Stimulated activated CD8-positive, alpha-beta memory T cell treated with anti-CD3 and anti-CD28 coated beads, Interleukin-7, amount 100 ng/mL, for 4 hours (primary cell): Measurements from ENCODE around the gene PALM.
"Not testable (repeated sequence)": the region's sequence is repeated elsewhere in the genome, so short reads cannot be mapped to it uniquely, and the experiment has no call there.

ENCODE experiments used
- DNase-seq, 2 donors: peaks; one replicate each; pipeline ENCODE4 v3.0.0-alpha.2; 2020; ENCODE audit warnings: low read depth in 2 of 2

Gene PALM

DNA sequence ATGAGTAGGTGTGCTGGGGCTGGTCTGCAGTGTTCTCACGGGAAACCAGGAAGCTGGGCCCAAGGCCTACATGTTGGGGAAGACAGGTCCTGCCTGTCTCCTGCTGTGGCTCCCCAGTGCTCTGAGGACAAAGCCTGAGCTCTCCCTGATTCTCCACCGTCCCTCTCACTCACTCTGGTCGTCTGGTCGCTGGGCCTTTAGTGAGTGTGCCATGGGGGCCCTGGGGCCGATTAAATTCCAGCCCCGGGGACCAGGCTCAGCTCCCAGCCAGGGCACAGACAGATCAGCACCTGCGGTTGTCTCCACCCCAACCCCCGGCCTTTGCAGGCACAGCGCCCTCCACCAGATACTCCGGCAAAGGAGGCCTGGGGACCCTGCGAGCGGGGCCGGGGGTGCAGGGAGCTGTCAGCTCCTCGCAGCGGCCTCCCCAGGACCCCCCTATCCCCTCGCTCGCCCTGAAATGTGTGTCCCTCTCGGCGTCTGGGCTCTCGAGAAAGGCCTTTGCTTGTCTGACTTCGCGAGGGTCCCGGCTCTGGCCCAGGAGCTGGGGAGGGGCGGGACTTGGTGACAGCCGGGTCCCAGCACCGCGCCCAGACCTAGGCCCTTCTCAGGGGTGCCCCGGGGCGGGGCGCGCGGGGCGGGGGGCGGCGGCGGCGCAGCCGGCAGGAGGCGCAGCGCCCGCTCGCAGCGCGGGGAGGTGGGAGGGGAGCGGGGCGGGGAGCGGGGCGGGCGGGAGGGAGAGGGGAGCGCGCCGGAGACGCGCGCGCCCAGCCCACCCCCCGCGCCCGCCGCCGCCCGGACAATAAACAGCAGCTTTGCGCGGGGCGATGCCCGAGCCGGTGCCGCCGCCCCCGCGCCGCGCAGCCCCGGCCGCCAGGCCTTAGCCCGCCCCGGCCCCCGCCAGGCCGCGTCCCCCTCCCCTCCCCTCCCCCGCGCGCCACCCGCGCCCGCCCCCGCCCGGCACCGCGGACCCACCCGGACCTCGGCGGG, at the start of gene PALM:
Gene PALM (plus strand): TSS at position 782 of the 990 bp plus-strand sequence. CDS start 212 bp downstream, outside the sequence.
- DNase-seq = no peak

GRCh38 chr19:660793-661426, 47.8 kb upstream of the PALM start:
- no peak for DNase-seq

DNA sequence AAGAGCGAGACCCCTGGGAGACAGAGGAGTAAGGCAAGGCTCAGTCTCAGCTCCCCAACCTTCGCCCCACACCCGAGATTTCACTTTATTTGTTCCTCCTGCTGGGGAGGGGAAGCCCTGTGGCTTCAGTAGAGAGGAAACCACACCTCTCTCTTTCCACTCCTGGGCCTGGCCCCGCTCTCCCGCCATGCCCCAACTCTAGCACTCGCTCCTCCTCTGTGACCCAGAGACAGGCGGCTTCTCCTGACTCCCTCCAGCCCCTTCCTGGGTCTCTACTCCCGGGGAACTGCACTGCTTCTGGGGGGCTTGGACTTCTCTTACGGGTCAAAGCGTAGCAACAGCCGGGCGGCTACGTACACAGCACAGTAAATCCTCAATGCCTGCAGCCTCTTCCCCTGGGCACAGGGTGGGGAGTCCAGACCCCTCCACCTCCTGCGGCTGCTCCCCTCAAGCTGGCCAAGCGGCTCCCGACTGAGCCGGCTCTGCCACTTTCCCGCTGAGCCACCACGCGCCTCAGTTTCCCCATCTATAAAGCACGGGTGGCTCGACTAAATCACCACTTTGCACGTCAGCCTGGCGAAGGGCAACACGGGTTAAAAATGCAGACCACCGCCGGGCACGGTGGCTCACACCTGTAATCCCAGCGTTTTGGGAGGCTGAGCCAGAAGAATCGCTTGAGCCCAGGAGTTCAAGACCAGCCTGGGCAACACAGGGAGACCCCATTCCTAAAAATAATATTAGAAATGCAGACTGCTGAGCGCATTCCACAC, 47.1 kb upstream of the PALM start:
- peak; percentile 44 to 59 for DNase-seq

DNA sequence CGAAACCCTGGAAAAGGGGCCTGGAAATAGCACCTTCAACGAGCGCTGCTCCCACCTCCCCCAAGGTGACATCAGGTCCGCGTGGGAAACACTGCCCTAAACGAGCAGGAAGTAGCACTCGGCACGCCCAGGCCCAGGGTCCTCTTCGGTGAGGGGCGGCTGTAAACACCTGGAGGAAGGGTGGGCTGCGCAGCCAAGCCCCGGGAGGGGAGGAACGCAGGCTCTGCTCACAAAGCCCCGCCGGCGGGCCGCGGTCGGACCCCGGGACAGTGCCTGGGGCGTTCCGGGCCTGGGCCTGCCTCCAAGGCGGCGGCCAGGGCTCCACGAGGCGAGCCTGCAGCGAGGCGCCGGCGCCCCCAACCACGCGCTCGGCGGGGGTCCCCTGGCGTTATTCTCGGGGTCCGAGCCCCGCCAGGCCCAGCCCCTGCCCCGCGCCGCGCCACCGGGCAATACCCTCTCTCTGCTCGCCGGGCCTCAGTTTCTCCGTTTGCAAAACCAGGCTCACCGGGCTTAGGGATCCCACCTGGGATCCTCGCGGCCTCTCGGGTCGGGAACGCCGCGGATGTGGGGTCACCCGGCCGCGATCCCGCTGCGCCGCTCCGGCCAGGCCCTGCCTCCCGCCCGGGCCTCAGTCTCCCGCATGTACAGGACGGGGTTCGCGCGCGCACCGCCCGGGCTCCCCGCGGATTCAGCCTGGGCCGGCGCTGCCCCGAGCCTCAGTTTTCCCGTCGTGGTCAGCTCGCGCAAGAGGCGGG, 46.4 kb upstream of the PALM start:
- DNase-seq = peak; percentile 67 to 73

GRCh38 chr19:662962-663681, 45.6 kb upstream of the PALM start, which contains the start of gene RNF126:
Gene RNF126, minus strand, starts transcription at chr19:663214. Its CDS starts 93 bp downstream, at chr19:663121.
- peak; percentile 87 to 93 for DNase-seq

DNA sequence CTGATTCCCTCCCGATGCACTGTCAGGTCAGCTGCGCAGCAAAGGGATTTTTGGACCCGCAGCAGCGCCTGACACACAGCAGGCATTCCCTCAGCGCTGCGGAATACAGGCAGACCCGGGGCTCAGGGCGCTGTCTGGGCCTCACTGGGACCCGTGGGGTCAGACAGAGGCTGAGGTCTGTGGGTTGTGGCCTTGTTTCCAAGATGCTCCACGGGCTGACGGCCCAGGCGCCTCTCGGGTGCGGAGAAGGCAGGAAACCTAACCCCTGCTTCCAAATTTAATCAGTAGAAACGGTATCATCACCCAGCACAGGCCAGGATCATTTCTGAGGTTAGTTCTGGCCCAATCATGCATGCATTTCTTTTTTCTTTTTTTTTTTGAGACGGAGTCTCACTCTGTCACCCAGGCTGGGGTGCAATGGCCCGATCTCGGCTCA, 45.0 kb upstream of the PALM start:
- no peak for DNase-seq

GRCh38 chr19:664913-665443, 43.8 kb upstream of the PALM start:
- peak; percentile 61 to 65 for DNase-seq

GRCh38 chr19:666985-667573, 41.7 kb upstream of the PALM start:
- DNase-seq = not testable (repeated sequence)

- not testable (repeated sequence) for DNase-seq
Observed at GRCh38 chr19:668675-669434, 39.9 kb upstream of the PALM start.

GRCh38 chr19:670609-671075, 38.1 kb upstream of the PALM start:
- no peak for DNase-seq

DNA sequence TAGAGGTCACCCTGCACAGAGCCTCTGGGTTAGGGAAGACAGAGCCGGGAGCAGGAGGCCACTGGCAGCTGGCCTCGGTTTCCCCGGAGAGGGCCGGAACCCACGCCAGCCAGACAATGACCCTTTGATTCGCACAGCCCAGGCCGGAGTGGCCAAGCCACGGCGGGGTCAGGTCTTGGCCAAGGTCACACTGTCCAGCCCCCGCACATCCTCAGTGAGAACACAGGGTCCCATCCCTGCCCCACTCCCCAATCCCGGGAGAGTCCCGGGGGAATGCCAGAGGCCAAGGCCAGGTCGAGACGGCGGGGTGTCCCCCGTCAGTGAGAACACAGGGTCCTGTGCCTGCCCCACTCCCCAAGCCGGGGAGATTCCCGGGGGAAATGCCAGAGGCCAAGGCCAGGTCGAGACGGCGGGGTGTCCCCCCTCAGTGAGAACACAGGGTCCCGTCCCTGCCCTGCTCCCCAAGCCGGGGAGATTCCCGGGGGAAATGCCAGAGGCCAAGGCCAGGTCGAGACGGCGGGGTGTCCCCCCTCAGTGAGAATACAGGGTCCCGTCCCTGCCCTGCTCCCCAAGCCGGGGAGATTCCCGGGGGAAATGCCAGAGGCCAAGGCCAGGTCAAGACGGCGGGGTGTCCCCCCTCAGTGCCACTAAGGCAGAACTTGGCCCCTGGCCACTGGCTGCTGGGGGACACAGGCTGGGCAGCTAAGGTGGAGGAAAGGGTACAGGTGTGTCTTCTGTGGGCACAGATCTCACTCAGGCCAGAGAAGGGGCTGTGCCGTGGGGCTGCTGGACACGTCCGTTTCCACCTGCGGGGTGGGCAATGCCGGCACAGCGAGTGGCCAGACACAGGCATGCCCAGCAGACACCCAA, 34.2 kb upstream of the PALM start:
- DNase-seq = no peak

- no peak for DNase-seq
Observed at GRCh38 chr19:676007-676338, 32.8 kb upstream of the PALM start.

- no peak for DNase-seq
Observed at GRCh38 chr19:676339-677105, 32.2 kb upstream of the PALM start, which contains the start of gene FSTL3. Gene FSTL3, plus strand, starts transcription at chr19:676392. Its CDS starts 32 bp downstream, at chr19:676424.

DNA sequence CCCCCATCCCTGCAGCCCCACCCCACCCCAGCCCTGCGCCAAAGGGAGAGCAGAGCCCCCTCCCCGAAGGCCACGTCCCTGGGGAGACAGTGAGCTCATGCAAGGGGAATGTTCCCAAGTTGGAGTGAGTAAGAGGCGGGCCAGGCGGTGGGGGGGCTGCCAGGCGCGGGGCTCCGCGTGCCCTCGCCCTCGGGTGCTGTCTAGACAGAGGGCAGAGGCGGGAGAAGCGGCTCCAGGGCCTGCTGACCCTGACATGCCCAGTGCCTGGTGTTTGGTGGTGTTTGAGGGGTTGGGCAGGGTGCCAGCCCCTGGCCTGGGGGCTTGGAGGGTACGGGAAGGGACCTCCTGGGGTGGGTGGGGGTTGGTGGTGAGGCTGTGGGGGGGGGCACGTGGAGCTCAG, 31.5 kb upstream of the PALM start:
- no peak for DNase-seq

DNA sequence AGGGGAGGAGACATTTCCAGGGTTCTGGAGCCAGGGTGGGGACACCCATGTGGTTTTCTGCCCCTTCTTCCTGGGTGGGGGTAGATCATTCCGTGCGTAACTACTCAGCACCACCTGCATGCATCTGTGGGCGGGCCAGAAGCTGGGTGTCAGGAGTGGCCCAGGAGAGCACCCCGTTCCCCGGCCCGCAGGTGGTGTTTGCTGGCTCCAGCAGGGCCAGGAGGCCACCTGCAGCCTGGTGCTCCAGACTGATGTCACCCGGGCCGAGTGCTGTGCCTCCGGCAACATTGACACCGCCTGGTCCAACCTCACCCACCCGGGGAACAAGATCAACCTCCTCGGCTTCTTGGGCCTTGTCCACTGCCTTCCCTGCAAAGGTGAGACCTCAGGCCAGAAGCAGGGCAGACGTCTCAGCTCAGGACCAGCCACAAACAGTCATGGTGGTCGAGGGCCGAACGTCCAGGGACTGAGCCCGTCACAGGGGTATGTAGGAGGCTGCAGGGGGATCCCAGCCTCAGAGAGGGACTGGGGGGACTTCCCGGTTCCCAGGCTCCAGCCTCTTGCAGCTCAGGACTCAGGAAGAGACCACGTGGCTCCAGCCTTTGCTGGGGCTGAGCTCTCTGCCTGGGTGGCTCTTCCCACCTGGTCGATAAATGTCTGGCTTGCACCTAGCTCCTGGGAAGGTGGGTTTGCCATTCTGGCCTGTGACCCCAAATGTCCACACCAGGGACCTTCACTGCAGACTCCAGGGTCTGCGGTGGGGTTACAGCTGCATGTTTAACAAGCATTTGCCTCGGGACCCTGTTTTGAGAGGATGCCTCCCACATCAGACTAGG, 30.9 kb upstream of the PALM start:
- DNase-seq = no peak

- DNase-seq = no peak
Observed at GRCh38 chr19:678791-679388, 29.8 kb upstream of the PALM start.
